Panc1 (cell line): ENCODE data around the gene CHCHD6. TPM values are rescaled to one million over a fixed set of nuclear protein-coding genes. Genes with fewer than 3 reads are reported as not detected.

Experiments used
- ATAC-seq: fragments of 200-7000 bp; cut with Tn5 transposase; 2 replicates; pipeline ENCODE4 v1.9.1; 2020; ENCODE audit warnings: mild to moderate bottlenecking, moderate library complexity
- BruUV-seq: library from RNA; stranded (reverse); fragments of 400-500 nt; replicated peaks from 2 replicates; lab custom pipeline; 2021; lab: Mats Ljungman, UMichigan
- CTCF ChIA-PET: fragments of 300-600 bp; sonication (Branson Sonifier 250); formaldehyde crosslinking; loops from one replicate; lab custom pipeline; 2022; ENCODE audit warnings: antibody characterized with exemption; lab: Charles Lee
- POLR2A ChIA-PET: fragments of 300-600 bp; sonication (Branson Sonifier 250); formaldehyde crosslinking; loops from one replicate; lab custom pipeline; 2022; ENCODE audit warnings: antibody characterized with exemption; lab: Charles Lee
- DNase-seq: peaks from one replicate; pipeline ENCODE4 v3.0.0-alpha.2; 2010; ENCODE audit warnings: low read depth, low spot score
- H3K27ac ChIP-seq: 2 replicates; pipeline ENCODE4 v1.5.1; 2011; ENCODE audit warnings: mild to moderate bottlenecking, low read length, inconsistent platforms
- H3K27me3 ChIP-seq: fragments of 200-500 bp; sonication (Bioruptor generic); 2 replicates; pipeline ENCODE4 v1.6.0; 2014; ENCODE audit warnings: low read length, inconsistent platforms; ENCODE audit not compliant: control insufficient read depth, insufficient read depth
- H3K36me3 ChIP-seq: fragments of 200-500 bp; sonication (Bioruptor generic); 2 replicates; pipeline ENCODE4 v1.5.1; 2014; ENCODE audit warnings: inconsistent platforms, mild to moderate bottlenecking, low read length, moderate library complexity; ENCODE audit not compliant: control insufficient read depth, insufficient read depth
- H3K4me1 ChIP-seq: 2 replicates; pipeline ENCODE4 v1.5.1; 2011; ENCODE audit warnings: inconsistent platforms, mild to moderate bottlenecking, low read length, moderate library complexity; ENCODE audit not compliant: control insufficient read depth, insufficient read depth
- H3K4me3 ChIP-seq, 2 experiments: 2 replicates each; pipeline ENCODE4 v1.5.1; 2011 to 2012; ENCODE audit warnings: low read depth in 2 of 2, low read length in 2 of 2, mild to moderate bottlenecking in 2 of 2, inconsistent platforms in 1 of 2, moderate library complexity in 1 of 2
- H3K9me3 ChIP-seq: fragments of 200-500 bp; sonication (Bioruptor generic); 2 replicates; pipeline ENCODE4 v1.5.1; 2014; ENCODE audit warnings: low read depth, mild to moderate bottlenecking, inconsistent platforms, low read length, moderate library complexity; ENCODE audit not compliant: control insufficient read depth, insufficient read depth
- CTCF ChIP-seq: fragments of 450-650 bp; IDR thresholded peaks from 2 replicates; pipeline ENCODE4 v1.5.1; 2017; ENCODE audit warnings: mild to moderate bottlenecking
- POLR2AphosphoS5 ChIP-seq: IDR thresholded peaks from 2 replicates; pipeline ENCODE4 v1.6.1; 2012; ENCODE audit warnings: mild to moderate bottlenecking, low read depth, low read length, moderate library complexity
- REST ChIP-seq, 2 experiments: IDR thresholded peaks; 2 replicates each; pipeline ENCODE4 v1.6.1; 2011 to 2012; ENCODE audit warnings: low read depth in 2 of 2, control low read depth in 1 of 2, low read length in 1 of 2, mild to moderate bottlenecking in 1 of 2, moderate library complexity in 1 of 2; ENCODE audit not compliant: insufficient read depth in 1 of 2
- SIN3A ChIP-seq: IDR thresholded peaks from 2 replicates; pipeline ENCODE4 v1.6.1; 2012; ENCODE audit warnings: low read depth, mild to moderate bottlenecking, low read length, moderate library complexity, borderline replicate concordance; ENCODE audit not compliant: insufficient read depth
- TCF7L2 ChIP-seq: IDR thresholded peaks from 2 replicates; pipeline ENCODE4 v1.6.1; 2011; ENCODE audit warnings: mild to moderate bottlenecking, low read depth, low read length, inconsistent platforms
- in situ Hi-C: cut with HindIII; loops from 2 replicates; pipeline ENCODE4 v1.10.0; 2016; ENCODE audit warnings: low sequenced_read_pairs, low pct_unique_long_range_greater_than_20kb
- intact Hi-C: fragments of 100-400 bp; cut with micrococcal nuclease; formaldehyde crosslinking; loops from one replicate; pipeline ENCODE4 v1.10.0; 2022; ENCODE audit not compliant: unreplicated experiment
- total RNA-seq: library from RNA; stranded (reverse); gene quantifications from one replicate; pipeline ENCODE4 v1.2.1, GENCODE V29; 2021; ENCODE audit not compliant: unreplicated experiment

Gene CHCHD6
- total RNA-seq, 1 experiment from 2014 or later, result 31.5 TPM

GRCh38 chr3:126996905-126997304 is 292.9 kb downstream of the CHCHD6 start:
- H3K27ac ChIP-seq, result no peak overlapping the region
- ATAC-seq (no peak), DNase-seq (no peak)
- no peaks in the 10 kb centered on the region for H3K27me3 ChIP-seq
- no peak for TF ChIP-seq REST (IDR thresholded peaks at IDR 0.05; ENCODE audit: insufficient read depth in 1 of 2, low read depth in 2 of 2, low read length in 1 of 2)
- TF ChIP-seq SIN3A, result no peak
- in situ Hi-C loops, result no loop called here
- no peaks in the 10 kb centered on the region for H3K9me3 ChIP-seq
- POLR2A ChIA-PET, result no interaction called here
- no TSS peak for BruUV-seq
- CTCF ChIA-PET, result no interaction called here
- H3K36me3 ChIP-seq, result no peaks in the 10 kb centered on the region
- intact Hi-C loops, result no loop called here
- H3K4me1 ChIP-seq, result peaks cover 2% of the 10 kb centered on the region; the same call in 1 of the 2 replicates
- H3K4me3 ChIP-seq, result no peak overlapping the region

- in situ Hi-C loops, result no loop called here
- POLR2A ChIA-PET, result no interaction called here
- no TSS peak for BruUV-seq
These were observed 293.5 kb downstream of the CHCHD6 start for GRCh38 chr3:126997455-126998038.

More at GRCh38 chr3:126997455-126998038, 293.5 kb downstream of the CHCHD6 start:
- Histone ChIP-seq H3K27me3 (no peaks in the 10 kb centered on the region), H3K27ac (no peak overlapping the region), H3K36me3 (no peaks in the 10 kb centered on the region), H3K9me3 (no peaks in the 10 kb centered on the region), H3K4me3 (no peak overlapping the region), H3K4me1 (peaks cover 5% of the 10 kb centered on the region; the same call in 1 of the 2 replicates)
- ATAC-seq (no peak), DNase-seq (no peak)
- CTCF ChIA-PET, result no interaction called here
- intact Hi-C loops, result no loop called here
- TF ChIP-seq SIN3A (no peak), REST (IDR thresholded peaks at IDR 0.05; ENCODE audit: insufficient read depth in 1 of 2, low read depth in 2 of 2, low read length in 1 of 2) (no peak), TCF7L2 (no peak), POLR2AphosphoS5 (no peak), CTCF (no peak)
